Measurements from ENCODE around the gene RHOU. TPM values are rescaled to one million over a fixed set of nuclear protein-coding genes. Genes with fewer than 3 reads are reported as not detected.

RHOU gene
- total and polyA plus RNA-seq, 2 donors (not counting 1 experiment from before 2014, with no cell fraction given) = 0.23 to 11.4 TPM

DNA sequence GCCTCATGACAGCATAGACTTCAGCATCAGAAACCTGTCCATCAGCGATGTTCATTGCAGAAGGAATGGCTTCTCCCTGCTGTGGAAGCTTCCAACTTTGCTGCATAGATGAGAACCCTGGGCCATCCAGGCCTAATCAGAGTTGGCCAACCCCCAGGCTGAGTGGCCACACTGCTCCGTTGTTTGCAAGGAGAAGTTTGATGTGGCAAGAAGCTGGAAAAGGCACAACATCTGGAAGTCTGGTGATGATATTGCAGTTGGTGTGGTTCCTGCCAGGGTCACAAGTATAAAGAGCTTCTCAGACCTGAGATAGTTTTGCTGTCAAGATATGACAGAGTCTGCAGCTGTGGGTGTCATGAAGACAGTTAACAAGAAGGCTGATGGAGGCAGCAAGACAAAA, 41.2 kb downstream of the RHOU start:
- H3K27ac ChIP-seq (ENCODE audit: insufficient read depth, low read length) = no peak overlapping the region
- H3K27me3 ChIP-seq (ENCODE audit: control insufficient read depth, insufficient read depth, low read length) = no peaks in the 10 kb centered on the region
- H4K20me1 ChIP-seq (ENCODE audit: control insufficient read depth, extremely low read depth, insufficient read depth, low read length) = no peaks in the 10 kb centered on the region
- H3K4me1 ChIP-seq (ENCODE audit: control insufficient read depth, extremely low read depth, insufficient read depth, low read length) = no peaks in the 10 kb centered on the region
- no peak for TF ChIP-seq EZH2 (IDR thresholded peaks at IDR 0.05; ENCODE audit: low read length, missing control alignments)
- TF ChIP-seq, protein P1, sequence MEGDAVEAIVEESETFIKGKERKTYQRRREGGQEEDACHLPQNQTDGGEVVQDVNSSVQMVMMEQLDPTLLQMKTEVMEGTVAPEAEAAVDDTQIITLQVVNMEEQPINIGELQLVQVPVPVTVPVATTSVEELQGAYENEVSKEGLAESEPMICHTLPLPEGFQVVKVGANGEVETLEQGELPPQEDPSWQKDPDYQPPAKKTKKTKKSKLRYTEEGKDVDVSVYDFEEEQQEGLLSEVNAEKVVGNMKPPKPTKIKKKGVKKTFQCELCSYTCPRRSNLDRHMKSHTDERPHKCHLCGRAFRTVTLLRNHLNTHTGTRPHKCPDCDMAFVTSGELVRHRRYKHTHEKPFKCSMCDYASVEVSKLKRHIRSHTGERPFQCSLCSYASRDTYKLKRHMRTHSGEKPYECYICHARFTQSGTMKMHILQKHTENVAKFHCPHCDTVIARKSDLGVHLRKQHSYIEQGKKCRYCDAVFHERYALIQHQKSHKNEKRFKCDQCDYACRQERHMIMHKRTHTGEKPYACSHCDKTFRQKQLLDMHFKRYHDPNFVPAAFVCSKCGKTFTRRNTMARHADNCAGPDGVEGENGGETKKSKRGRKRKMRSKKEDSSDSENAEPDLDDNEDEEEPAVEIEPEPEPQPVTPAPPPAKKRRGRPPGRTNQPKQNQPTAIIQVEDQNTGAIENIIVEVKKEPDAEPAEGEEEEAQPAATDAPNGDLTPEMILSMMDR (conservative IDR thresholded peaks at IDR 0.05 in 1 of 2, IDR thresholded peaks at IDR 0.05 in 1 of 2; ENCODE audit: low read depth in 1 of 2, low read length in 2 of 2) = no peak
- H3K9me3 ChIP-seq (ENCODE audit: control insufficient read depth, insufficient read depth, low read depth, low read length) = no peaks in the 10 kb centered on the region
- H3K9ac ChIP-seq (ENCODE audit: insufficient read depth, low read length) = no peak overlapping the region
- H3K36me3 ChIP-seq (ENCODE audit: control insufficient read depth, insufficient read depth, low read length) = no peaks in the 10 kb centered on the region
- H3K4me3 ChIP-seq (replicated peaks in 1 of 4; ENCODE audit: control extremely low read depth in 1 of 4, insufficient read depth in 1 of 4, low read depth in 3 of 4, low read length in 4 of 4) = no peak overlapping the region
- no peaks in the 10 kb centered on the region for H3K79me2 ChIP-seq (ENCODE audit: control insufficient read depth, insufficient read depth, low read length)
- H3K4me2 ChIP-seq (ENCODE audit: extremely low read depth, insufficient read depth, low read length) = no peak overlapping the region
- no peak overlapping the region for H2AFZ ChIP-seq (ENCODE audit: low read length)
- DNase-seq (ENCODE audit: low read depth in 2 of 2) = no peak

DNA sequence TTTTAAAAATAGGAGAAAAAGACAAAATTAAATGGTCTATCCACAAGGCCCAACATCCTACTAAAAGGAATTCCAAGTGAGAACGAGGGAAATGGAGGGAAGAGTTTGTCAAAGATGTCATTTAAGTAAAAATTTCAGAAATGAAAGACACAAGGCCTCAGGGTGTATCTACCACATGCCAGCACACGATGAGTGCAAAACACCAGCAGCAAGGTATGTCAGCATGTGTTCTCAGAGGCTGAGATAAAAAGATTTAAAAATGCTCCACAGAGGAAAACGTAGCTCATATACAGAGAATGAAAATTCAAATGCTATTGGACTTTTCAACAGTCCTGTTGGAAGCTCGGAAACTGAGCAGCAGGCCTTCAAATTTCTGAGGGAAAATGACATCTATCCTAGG, 42.0 kb downstream of the RHOU start:
- TF ChIP-seq EZH2 (IDR thresholded peaks at IDR 0.05; ENCODE audit: low read length, missing control alignments) = no peak
- TF ChIP-seq, protein P1 (conservative IDR thresholded peaks at IDR 0.05 in 1 of 2, IDR thresholded peaks at IDR 0.05 in 1 of 2; ENCODE audit: low read depth in 1 of 2, low read length in 2 of 2) = no peak

DNA sequence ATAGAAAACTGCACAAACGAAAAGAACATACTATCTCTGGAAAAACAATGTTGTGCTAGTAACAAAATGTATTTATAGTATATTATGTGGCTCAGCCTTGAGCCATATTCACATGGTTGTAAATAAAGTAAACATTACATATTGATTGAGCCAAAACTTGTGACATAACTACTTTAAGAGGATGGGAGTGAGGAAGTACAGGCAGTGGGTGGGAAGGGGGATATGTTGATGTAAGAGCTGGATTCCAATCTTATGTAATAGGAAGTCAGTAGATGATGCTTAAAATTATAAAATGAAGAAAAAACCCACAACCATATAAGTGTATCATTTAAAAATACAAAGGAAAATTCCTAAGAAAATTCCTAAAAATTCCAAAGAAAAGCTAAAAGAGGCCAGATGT, 42.7 kb downstream of the RHOU start:
- H3K27ac ChIP-seq (ENCODE audit: insufficient read depth, low read length) = no peak overlapping the region
- H3K79me2 ChIP-seq (ENCODE audit: control insufficient read depth, insufficient read depth, low read length) = no peaks in the 10 kb centered on the region
- TF ChIP-seq, protein P1 (conservative IDR thresholded peaks at IDR 0.05 in 1 of 2, IDR thresholded peaks at IDR 0.05 in 1 of 2; ENCODE audit: low read depth in 1 of 2, low read length in 2 of 2) = no peak
- TF ChIP-seq EZH2 (IDR thresholded peaks at IDR 0.05; ENCODE audit: low read length, missing control alignments) = no peak
- no peaks in the 10 kb centered on the region for H3K9me3 ChIP-seq (ENCODE audit: control insufficient read depth, insufficient read depth, low read depth, low read length)
- H3K4me1 ChIP-seq (ENCODE audit: control insufficient read depth, extremely low read depth, insufficient read depth, low read length) = no peaks in the 10 kb centered on the region
- H3K4me3 ChIP-seq (replicated peaks in 1 of 4; ENCODE audit: control extremely low read depth in 1 of 4, insufficient read depth in 1 of 4, low read depth in 3 of 4, low read length in 4 of 4) = no peak overlapping the region
- H2AFZ ChIP-seq (ENCODE audit: low read length) = no peak overlapping the region
- no peak overlapping the region for H3K4me2 ChIP-seq (ENCODE audit: extremely low read depth, insufficient read depth, low read length)
- DNase-seq (ENCODE audit: low read depth in 2 of 2) = no peak
- no peaks in the 10 kb centered on the region for H3K36me3 ChIP-seq (ENCODE audit: control insufficient read depth, insufficient read depth, low read length)
- H3K9ac ChIP-seq (ENCODE audit: insufficient read depth, low read length) = no peak overlapping the region
- no peaks in the 10 kb centered on the region for H3K27me3 ChIP-seq (ENCODE audit: control insufficient read depth, insufficient read depth, low read length)
- no peaks in the 10 kb centered on the region for H4K20me1 ChIP-seq (ENCODE audit: control insufficient read depth, extremely low read depth, insufficient read depth, low read length)

More for the DNA sequence above, 42.0 kb downstream of the RHOU start:
- H3K27me3 ChIP-seq (ENCODE audit: control insufficient read depth, insufficient read depth, low read length) = no peaks in the 10 kb centered on the region
- no peaks in the 10 kb centered on the region for H3K36me3 ChIP-seq (ENCODE audit: control insufficient read depth, insufficient read depth, low read length)
- no peaks in the 10 kb centered on the region for H3K4me1 ChIP-seq (ENCODE audit: control insufficient read depth, extremely low read depth, insufficient read depth, low read length)
- no peaks in the 10 kb centered on the region for H3K9me3 ChIP-seq (ENCODE audit: control insufficient read depth, insufficient read depth, low read depth, low read length)
- H4K20me1 ChIP-seq (ENCODE audit: control insufficient read depth, extremely low read depth, insufficient read depth, low read length) = no peaks in the 10 kb centered on the region
- no peak overlapping the region for H3K9ac ChIP-seq (ENCODE audit: insufficient read depth, low read length)
- H3K79me2 ChIP-seq (ENCODE audit: control insufficient read depth, insufficient read depth, low read length) = no peaks in the 10 kb centered on the region
- H3K27ac ChIP-seq (ENCODE audit: insufficient read depth, low read length) = no peak overlapping the region
- H2AFZ ChIP-seq (ENCODE audit: low read length) = no peak overlapping the region
- H3K4me3 ChIP-seq (replicated peaks in 1 of 4; ENCODE audit: control extremely low read depth in 1 of 4, insufficient read depth in 1 of 4, low read depth in 3 of 4, low read length in 4 of 4) = no peak overlapping the region
- H3K4me2 ChIP-seq (ENCODE audit: extremely low read depth, insufficient read depth, low read length) = no peak overlapping the region
- DNase-seq (ENCODE audit: low read depth in 2 of 2) = no peak
